A549 (cell line): ENCODE data around the gene MRPL9. TPM values are rescaled to one million over a fixed set of nuclear protein-coding genes. Genes with fewer than 3 reads are reported as not detected.

Source experiments
- ATAC-seq, 2 experiments: fragments of 200-7000 bp in 1 of 2; fragments of >200 bp in 1 of 2; cut with Nextera tagmentation in 1 of 2; cut with Tn5 transposase in 1 of 2; 3 replicates each; pipeline versions ENCODE4 v1.8.0 to v1.9.1; 2018 to 2020; ENCODE audit warnings: mild to moderate bottlenecking in 1 of 2, moderate library complexity in 1 of 2
- CTCF ChIA-PET: fragments of 300-600 bp; sonication (Branson Sonifier 250); formaldehyde crosslinking; extraction: SDS; loops from one replicate; lab custom pipeline; 2021; ENCODE audit warnings: antibody characterized with exemption, inconsistent platforms; lab: Yijun Ruan, JAX
- POLR2A ChIA-PET: fragments of 350-600 bp; formaldehyde crosslinking; extraction: SDS; loops from one replicate; lab custom pipeline; 2021; ENCODE audit warnings: antibody characterized with exemption, inconsistent platforms; lab: Yijun Ruan, JAX
- DNase-seq, 2 experiments: peaks; one replicate each; pipeline versions ENCODE4 v3.0.0 to v3.0.0-alpha.2; 2011 to 2016; ENCODE audit warnings: low read depth in 1 of 2, low spot score in 1 of 2
- FAIRE-seq: peaks from 2 replicates; lab custom pipeline; 2011; peaks lifted over from hg19 to GRCh38; lab: Jason Lieb, UNC
- H3K27ac ChIP-seq, 2 experiments: fragments of >200 bp; sonication (Bioruptor Twin); formaldehyde crosslinking; 3 replicates each; pipeline ENCODE4 v1.5.1; 2016 to 2017
- H3K4me1 ChIP-seq: fragments of >200 bp; sonication (Bioruptor Twin); formaldehyde crosslinking; 3 replicates; pipeline ENCODE4 v1.6.1; 2016
- H3K4me2 ChIP-seq: fragments of >200 bp; sonication (Bioruptor Twin); formaldehyde crosslinking; 3 replicates; pipeline ENCODE4 v1.6.1; 2016
- H3K4me3 ChIP-seq: fragments of >200 bp; sonication (Bioruptor Twin); formaldehyde crosslinking; 3 replicates; pipeline ENCODE4 v1.5.1; 2016
- H3K9me3 ChIP-seq: fragments of >200 bp; sonication (Bioruptor Twin); formaldehyde crosslinking; 3 replicates; pipeline ENCODE4 v1.6.1; 2016
- CHD2 ChIP-seq: fragments of 150-350 bp; IDR thresholded peaks from 2 replicates; pipeline ENCODE4 v1.6.1; 2014; ENCODE audit warnings: low read length; ENCODE audit not compliant: partially characterized antibody
- CHD4 ChIP-seq: fragments of 200-600 bp; sonication (generic); IDR thresholded peaks from 2 replicates; pipeline ENCODE4 v1.6.1; 2016; ENCODE audit warnings: antibody characterized with exemption, mild to moderate bottlenecking, borderline replicate concordance
- FOXS1 ChIP-seq: fragments of 250-450 bp; sonication (Bioruptor Pico); IDR thresholded peaks from 2 replicates; pipeline ENCODE4 v1.5.0; 2020; ENCODE audit warnings: mild to moderate bottlenecking, moderate library complexity
- GATA3 ChIP-seq: IDR thresholded peaks from 2 replicates; pipeline ENCODE4 v1.6.1; 2012; ENCODE audit warnings: borderline replicate concordance
- HEYL ChIP-seq: fragments of 250-450 bp; sonication (Bioruptor Pico); IDR thresholded peaks from 2 replicates; pipeline ENCODE4 v1.8.0; 2021; ENCODE audit warnings: mild to moderate bottlenecking, moderate library complexity
- MAZ ChIP-seq: fragments of 150-350 bp; IDR thresholded peaks from 2 replicates; pipeline ENCODE4 v1.6.1; 2014; ENCODE audit warnings: antibody characterized with exemption, low read depth, low read length, borderline replicate concordance
- NPAS2 ChIP-seq: fragments of 250-450 bp; sonication (Bioruptor Pico); IDR thresholded peaks from 2 replicates; pipeline ENCODE4 v1.8.0; 2022; ENCODE audit warnings: mild to moderate bottlenecking, moderate library complexity, borderline replicate concordance
- RAD21 ChIP-seq, 2 experiments: fragments of >200 bp in 1 of 2; sonication (Bioruptor Twin) in 1 of 2; formaldehyde crosslinking in 1 of 2; IDR thresholded peaks in 1 of 2; conservative IDR thresholded peaks in 1 of 2; 2 replicates in 1 of 2; 3 replicates in 1 of 2; pipeline ENCODE4 v1.6.1; 2012 to 2018; ENCODE audit warnings: inconsistent platforms in 1 of 2
- RFX5 ChIP-seq: fragments of 450-650 bp; IDR thresholded peaks from 2 replicates; pipeline ENCODE4 v1.7.1; 2014; ENCODE audit warnings: antibody characterized with exemption, mild to moderate bottlenecking, moderate library complexity
- RNF2 ChIP-seq: fragments of 200-600 bp; sonication (generic); IDR thresholded peaks from 2 replicates; pipeline ENCODE4 v1.6.1; 2016; ENCODE audit warnings: low read depth, mild to moderate bottlenecking, antibody characterized with exemption, moderate library complexity, borderline replicate concordance
- TFCP2L1 ChIP-seq: fragments of 250-450 bp; sonication (Bioruptor Pico); IDR thresholded peaks from 2 replicates; pipeline ENCODE4 v1.5.0; 2021; ENCODE audit warnings: mild to moderate bottlenecking
- TP53 ChIP-seq: fragments of 250-450 bp; sonication (Bioruptor Pico); IDR thresholded peaks from 2 replicates; pipeline ENCODE4 v1.5.0; 2021; ENCODE audit warnings: mild to moderate bottlenecking, moderate library complexity
- ZC3H11A ChIP-seq: fragments of 450-650 bp; IDR thresholded peaks from 2 replicates; pipeline ENCODE4 v1.6.1; 2014; ENCODE audit warnings: antibody characterized with exemption, mild to moderate bottlenecking
- ZFP36 ChIP-seq: fragments of 450-650 bp; IDR thresholded peaks from 2 replicates; pipeline ENCODE4 v1.6.1; 2014; ENCODE audit warnings: borderline replicate concordance; ENCODE audit not compliant: partially characterized antibody
- ZNF302 ChIP-seq: fragments of 250-450 bp; sonication (Bioruptor Pico); IDR thresholded peaks from 2 replicates; pipeline ENCODE4 v1.9.0; 2021; ENCODE audit warnings: inconsistent platforms, mild to moderate bottlenecking, moderate library complexity
- WGBS: methylation state at CpG from one replicate; pipeline ENCODE4 v1.1.6; 2017; ENCODE audit errors: missing lambda C conversion rate; 5-methylcytosine and 5-hydroxymethylcytosine counted together
- polyA plus RNA-seq, 4 experiments: library from polyadenylated mRNA; depleted of rRNA in 3 of 4; stranded (reverse); fragments of >200 nt; fragmentation: RNase III in 1 of 4; extraction: RNeasy Plus Mini Kit Qiagen cat#74134 plus additional on column Dnase treatment in 1 of 4; gene quantifications; 2 replicates in 3 of 4; 3 replicates in 1 of 4; pipeline ENCODE4 v1.2.3, GENCODE V29; 2011 to 2017
- TF ChIP-seq, protein P1 (sequence below): IDR thresholded peaks from 2 replicates; pipeline ENCODE4 v1.6.1; 2012
- TF ChIP-seq, protein P2 (sequence below): fragments of 150-350 bp; IDR thresholded peaks from 2 replicates; pipeline ENCODE4 v1.6.1; 2014; ENCODE audit warnings: low read depth, mild to moderate bottlenecking, low read length
- TF ChIP-seq, protein P3 (sequence below): fragments of 250-450 bp; sonication (Bioruptor Pico); IDR thresholded peaks from 2 replicates; pipeline ENCODE4 v1.5.0; 2021; ENCODE audit warnings: mild to moderate bottlenecking, moderate library complexity, borderline replicate concordance
- TF ChIP-seq, protein P4 (sequence below): fragments of 250-450 bp; sonication (Bioruptor Pico); IDR thresholded peaks from 2 replicates; pipeline ENCODE4 v1.5.0; 2020; ENCODE audit warnings: low read depth, mild to moderate bottlenecking, moderate library complexity

MRPL9 gene
- polyA plus RNA-seq, 2 of the 4 experiments (the other 2 are of a cell fraction) = 88.6 to 120 TPM

DNA sequence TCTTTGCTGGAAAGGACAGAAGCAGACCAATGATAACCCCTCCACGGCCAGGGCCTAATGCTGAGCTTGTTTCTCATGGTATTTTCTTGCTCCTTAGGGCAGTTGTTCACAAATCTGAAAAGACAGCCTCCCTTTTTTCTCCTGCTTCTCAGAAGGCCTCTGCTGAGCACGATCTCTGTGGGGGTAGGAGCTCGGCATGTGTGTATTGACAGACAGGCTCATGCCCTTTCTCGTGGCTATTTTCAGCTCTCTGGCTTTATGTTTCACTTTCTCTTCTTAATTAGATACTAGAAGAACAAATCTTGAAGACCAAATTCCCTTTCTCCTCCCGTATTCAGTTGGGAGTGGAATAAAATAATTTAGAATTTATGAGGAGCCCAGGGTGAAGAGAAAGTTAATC lies 42.7 kb downstream of the MRPL9 start:
- no peaks in the 10 kb centered on the region for H3K9me3 ChIP-seq
- FAIRE-seq = no peak
- 64% methylated on average over 5 of the region's 5 CpGs for WGBS
- no peak for ATAC-seq
- DNase-seq = no peak
- no peak overlapping the region for H3K27ac ChIP-seq
- peak overlapping the region; percentile 69 for H3K4me2 ChIP-seq
- POLR2A ChIA-PET = no interaction called here
- no peak overlapping the region for H3K4me3 ChIP-seq
- TF ChIP-seq NPAS2 (CRISPR knock-in tag) (no peak), RAD21 (conservative IDR thresholded peaks at IDR 0.05 in 1 of 2, IDR thresholded peaks at IDR 0.05 in 1 of 2) (no peak), ZC3H11A (no peak), TFCP2L1 (no peak)
- TF ChIP-seq, all 56 proteins: peak for 0
- CTCF ChIA-PET = interaction anchor here (0.5 to 6.2 kb wide), 7 partner anchors 14 to 187 kb away, joined by 3 to 42 read pairs (median 6); no protein-coding TSS in a partner anchor
- peaks cover 23% of the 10 kb centered on the region; the same call in 2 of the 3 replicates for H3K4me1 ChIP-seq

DNA sequence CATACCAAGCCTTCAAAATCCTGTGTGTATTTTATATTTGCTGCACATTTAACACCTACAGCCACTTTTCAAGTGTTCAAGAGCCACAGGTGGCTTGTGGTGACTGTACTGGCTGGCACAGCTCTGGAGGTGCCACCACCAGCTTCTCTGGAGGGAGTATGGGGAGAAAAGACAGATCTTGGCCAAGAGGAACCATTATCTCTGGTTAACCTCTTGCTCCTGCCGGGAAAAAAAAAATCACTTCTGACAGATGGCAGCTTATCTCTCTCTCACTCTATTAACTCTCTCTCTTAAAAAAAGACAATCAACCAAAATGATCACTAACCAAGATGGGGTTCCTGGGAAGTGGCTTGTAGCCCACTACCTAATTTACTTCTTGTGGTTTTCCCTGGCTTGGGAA lies 43.2 kb downstream of the MRPL9 start:
- H3K4me2 ChIP-seq = no peak overlapping the region
- TF ChIP-seq RNF2 (no peak), CHD4 (no peak), TP53 (CRISPR knock-in tag) (no peak), MAZ (no peak), ZNF302 (CRISPR knock-in tag) (no peak), RFX5 (no peak)
- FAIRE-seq = no peak
- no peak for ATAC-seq
- no peak overlapping the region for H3K27ac ChIP-seq
- no peaks in the 10 kb centered on the region for H3K9me3 ChIP-seq
- WGBS = 39% methylated on average over 1 of the region's 1 CpG
- peaks cover 23% of the 10 kb centered on the region; the same call in 2 of the 3 replicates for H3K4me1 ChIP-seq
- no peak overlapping the region for H3K4me3 ChIP-seq
- ChIA-PET POLR2A (no interaction called here), CTCF (interaction anchor here (1.3 to 6.2 kb wide), 4 partner anchors 14 to 187 kb away, joined by 3 to 42 read pairs (median 8); no protein-coding TSS in a partner anchor)
- DNase-seq = no peak

DNA sequence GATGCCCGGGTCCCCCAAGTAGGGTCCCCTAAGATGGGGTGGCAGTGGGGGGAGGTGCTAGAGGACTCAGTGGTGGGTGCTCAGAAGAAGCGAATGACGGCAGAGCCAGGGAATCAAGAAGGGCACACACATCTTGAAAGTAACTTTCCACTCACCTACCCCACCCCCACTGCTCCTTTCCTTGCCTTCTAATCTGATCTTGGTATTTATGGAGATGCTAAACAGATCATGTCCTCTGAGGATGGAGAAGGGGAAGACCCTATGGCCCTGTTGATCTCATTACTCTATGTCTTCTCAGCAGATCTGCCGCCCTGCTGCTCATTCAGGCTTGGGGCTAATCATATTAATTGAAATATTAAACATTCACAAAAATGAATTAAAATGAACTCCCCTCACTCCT lies 44.6 kb downstream of the MRPL9 start:
- ChIA-PET CTCF (interaction anchor here (0.9 to 1.9 kb wide), 2 partner anchors 16 to 26 kb away, joined by 3 to 10 read pairs; no protein-coding TSS in a partner anchor), POLR2A (interaction anchor here (0.6 kb wide), 1 partner anchor 196 kb away, joined by 4 read pairs; no protein-coding TSS in a partner anchor)
- Histone ChIP-seq H3K27ac (no peak overlapping the region), H3K4me1 (peaks cover 23% of the 10 kb centered on the region; the same call in 2 of the 3 replicates), H3K9me3 (no peaks in the 10 kb centered on the region), H3K4me2 (no peak overlapping the region), H3K4me3 (no peak overlapping the region)
- TF ChIP-seq HEYL (CRISPR knock-in tag) (no peak), GATA3 (no peak), CHD4 (no peak), RFX5 (no peak), TP53 (CRISPR knock-in tag) (no peak), CHD2 (no peak), ZFP36 (no peak), FOXS1 (CRISPR knock-in tag) (no peak), TFCP2L1 (no peak)
- TF ChIP-seq, protein P1, sequence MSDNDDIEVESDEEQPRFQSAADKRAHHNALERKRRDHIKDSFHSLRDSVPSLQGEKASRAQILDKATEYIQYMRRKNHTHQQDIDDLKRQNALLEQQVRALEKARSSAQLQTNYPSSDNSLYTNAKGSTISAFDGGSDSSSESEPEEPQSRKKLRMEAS = no peak
- TF ChIP-seq, protein P2, sequence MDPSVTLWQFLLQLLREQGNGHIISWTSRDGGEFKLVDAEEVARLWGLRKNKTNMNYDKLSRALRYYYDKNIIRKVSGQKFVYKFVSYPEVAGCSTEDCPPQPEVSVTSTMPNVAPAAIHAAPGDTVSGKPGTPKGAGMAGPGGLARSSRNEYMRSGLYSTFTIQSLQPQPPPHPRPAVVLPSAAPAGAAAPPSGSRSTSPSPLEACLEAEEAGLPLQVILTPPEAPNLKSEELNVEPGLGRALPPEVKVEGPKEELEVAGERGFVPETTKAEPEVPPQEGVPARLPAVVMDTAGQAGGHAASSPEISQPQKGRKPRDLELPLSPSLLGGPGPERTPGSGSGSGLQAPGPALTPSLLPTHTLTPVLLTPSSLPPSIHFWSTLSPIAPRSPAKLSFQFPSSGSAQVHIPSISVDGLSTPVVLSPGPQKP = no peak
- TF ChIP-seq, protein P3, sequence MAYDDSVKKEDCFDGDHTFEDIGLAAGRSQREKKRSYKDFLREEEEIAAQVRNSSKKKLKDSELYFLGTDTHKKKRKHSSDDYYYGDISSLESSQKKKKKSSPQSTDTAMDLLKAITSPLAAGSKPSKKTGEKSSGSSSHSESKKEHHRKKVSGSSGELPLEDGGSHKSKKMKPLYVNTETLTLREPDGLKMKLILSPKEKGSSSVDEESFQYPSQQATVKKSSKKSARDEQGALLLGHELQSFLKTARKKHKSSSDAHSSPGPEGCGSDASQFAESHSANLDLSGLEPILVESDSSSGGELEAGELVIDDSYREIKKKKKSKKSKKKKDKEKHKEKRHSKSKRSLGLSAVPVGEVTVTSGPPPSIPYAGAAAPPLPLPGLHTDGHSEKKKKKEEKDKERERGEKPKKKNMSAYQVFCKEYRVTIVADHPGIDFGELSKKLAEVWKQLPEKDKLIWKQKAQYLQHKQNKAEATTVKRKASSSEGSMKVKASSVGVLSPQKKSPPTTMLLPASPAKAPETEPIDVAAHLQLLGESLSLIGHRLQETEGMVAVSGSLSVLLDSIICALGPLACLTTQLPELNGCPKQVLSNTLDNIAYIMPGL (CRISPR knock-in tag) = no peak
- TF ChIP-seq, protein P4, sequence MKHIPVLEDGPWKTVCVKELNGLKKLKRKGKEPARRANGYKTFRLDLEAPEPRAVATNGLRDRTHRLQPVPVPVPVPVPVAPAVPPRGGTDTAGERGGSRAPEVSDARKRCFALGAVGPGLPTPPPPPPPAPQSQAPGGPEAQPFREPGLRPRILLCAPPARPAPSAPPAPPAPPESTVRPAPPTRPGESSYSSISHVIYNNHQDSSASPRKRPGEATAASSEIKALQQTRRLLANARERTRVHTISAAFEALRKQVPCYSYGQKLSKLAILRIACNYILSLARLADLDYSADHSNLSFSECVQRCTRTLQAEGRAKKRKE (CRISPR knock-in tag) = no peak
- FAIRE-seq (no peak), DNase-seq (no peak), ATAC-seq (no peak)
- WGBS = 69% methylated on average over 4 of the region's 4 CpGs
